ENCODE data around the gene PRKAG2.

GRCh38 chr7:151657173-151657572 lies 219.7 kb downstream of the PRKAG2 start:
- no peak for TF ChIP-seq GATA2 (IDR thresholded peaks at IDR 0.05; ENCODE audit: low read depth, low read length)
- TF ChIP-seq GATA3 (IDR thresholded peaks at IDR 0.05; ENCODE audit: low read depth, low read length): no peak

Measured in SH-SY5Y (cell line).